K562 (cell line): ENCODE results near the gene PPCDC. TPM values are rescaled to one million over a fixed set of nuclear protein-coding genes. Genes with fewer than 3 reads are reported as not detected.

Experiments
- ETS2 ChIP-seq: IDR thresholded peaks from 2 replicates; pipeline ENCODE4 v1.6.1; 2016; ENCODE audit warnings: borderline replicate concordance, missing genetic modification characterization, mild to moderate bottlenecking, moderate library complexity, missing compliant biosample characterization; ENCODE audit not compliant: poor library complexity, severe bottlenecking
- FOS ChIP-seq: IDR thresholded peaks from 3 replicates; pipeline ENCODE4 v1.6.1; 2011; ENCODE audit not compliant: insufficient read length; ENCODE audit errors: extremely low read depth
- NRF1 ChIP-seq, 2 experiments: fragments of 450-650 bp; IDR thresholded peaks in 1 of 2; conservative IDR thresholded peaks in 1 of 2; 2 replicates each; pipeline ENCODE4 v1.6.1; 2014; ENCODE audit warnings: mild to moderate bottlenecking in 2 of 2
- POLR2H ChIP-seq: IDR thresholded peaks from 2 replicates; pipeline ENCODE4 v1.6.1; 2016; ENCODE audit warnings: missing genetic modification characterization, low read depth, mild to moderate bottlenecking, control low read depth, missing compliant biosample characterization, moderate library complexity
- RFX5 ChIP-seq: IDR thresholded peaks from 2 replicates; pipeline ENCODE4 v1.6.1; 2011; ENCODE audit warnings: low read depth, mild to moderate bottlenecking, improper control_type of control experiment, low read length
- SMARCB1 ChIP-seq: IDR thresholded peaks from 2 replicates; pipeline ENCODE4 v1.6.1; 2011; ENCODE audit warnings: improper control_type of control experiment, low read depth; ENCODE audit not compliant: insufficient read length
- SOX6 ChIP-seq: fragments of 450-650 bp; IDR thresholded peaks from 2 replicates; pipeline ENCODE4 v1.6.1; 2014; ENCODE audit warnings: mild to moderate bottlenecking
- TAF9B ChIP-seq: fragments of 450-650 bp; IDR thresholded peaks from 2 replicates; pipeline ENCODE4 v1.6.1; 2018; ENCODE audit warnings: mild to moderate bottlenecking; ENCODE audit not compliant: partially characterized antibody
- ZNF224 ChIP-seq: sonication (generic); formaldehyde crosslinking; IDR thresholded peaks from 2 replicates; pipeline ENCODE4 v1.8.0; 2022; ENCODE audit warnings: mild to moderate bottlenecking, missing genetic modification reagents
- polyA plus RNA-seq, 8 experiments: library from polyadenylated mRNA; depleted of rRNA in 4 of 8; stranded (reverse) in 5 of 8; unstranded in 3 of 8; fragments of >200 nt; fragmentation: Nextera tagmentation in 2 of 8; fragmentation: Illumina TruSeq in 1 of 8; extraction: Ambion mirVana in 2 of 8; extraction: Trizol in 1 of 8; gene quantifications; 2 replicates each; pipeline versions ENCODE4 v1.2.1 to v1.2.3, GENCODE V29; 2011 to 2014; ENCODE audit warnings: inconsistent platforms in 1 of 8, missing spikeins in 1 of 8
- total RNA-seq, 7 experiments: library from RNA; depleted of rRNA in 6 of 7; stranded (reverse); fragments of >200 nt in 6 of 7; fragmentation: Illumina TruSeq in 2 of 7; extraction: Trizol in 2 of 7; gene quantifications; 2 replicates each; pipeline versions ENCODE4 v1.2.1 to v1.2.3, GENCODE V29; 2011 to 2021; ENCODE audit warnings: low replicate concordance in 1 of 7
- TF ChIP-seq, protein P1 (sequence below), 2 experiments: IDR thresholded peaks; 2 replicates each; pipeline ENCODE4 v1.6.1; 2011; ENCODE audit warnings: borderline replicate concordance in 1 of 2, control low read depth in 1 of 2, low read depth in 1 of 2, low read length in 1 of 2, mild to moderate bottlenecking in 1 of 2, mixed read lengths in 1 of 2, moderate library complexity in 1 of 2; ENCODE audit not compliant: insufficient read depth in 1 of 2, insufficient read length in 1 of 2, poor library complexity in 1 of 2, severe bottlenecking in 1 of 2; ENCODE audit errors: extremely low read depth in 1 of 2
- TF ChIP-seq, protein P2 (sequence below): sonication (generic); formaldehyde crosslinking; IDR thresholded peaks from 2 replicates; pipeline ENCODE4 v1.8.0; 2023; ENCODE audit warnings: missing genetic modification reagents, mild to moderate bottlenecking, borderline replicate concordance
- TF ChIP-seq, protein P3 (sequence below): fragments of 250-450 bp; sonication (Bioruptor Pico); IDR thresholded peaks from 2 replicates; pipeline ENCODE4 v1.8.0; 2022; ENCODE audit warnings: inconsistent platforms

The PPCDC gene
- total and polyA plus RNA-seq, 9 of the 15 experiments (the other 6 are each of a cell fraction or from before 2014, with no cell fraction given): 10.9 to 53.6 (median 16.7) TPM

DNA sequence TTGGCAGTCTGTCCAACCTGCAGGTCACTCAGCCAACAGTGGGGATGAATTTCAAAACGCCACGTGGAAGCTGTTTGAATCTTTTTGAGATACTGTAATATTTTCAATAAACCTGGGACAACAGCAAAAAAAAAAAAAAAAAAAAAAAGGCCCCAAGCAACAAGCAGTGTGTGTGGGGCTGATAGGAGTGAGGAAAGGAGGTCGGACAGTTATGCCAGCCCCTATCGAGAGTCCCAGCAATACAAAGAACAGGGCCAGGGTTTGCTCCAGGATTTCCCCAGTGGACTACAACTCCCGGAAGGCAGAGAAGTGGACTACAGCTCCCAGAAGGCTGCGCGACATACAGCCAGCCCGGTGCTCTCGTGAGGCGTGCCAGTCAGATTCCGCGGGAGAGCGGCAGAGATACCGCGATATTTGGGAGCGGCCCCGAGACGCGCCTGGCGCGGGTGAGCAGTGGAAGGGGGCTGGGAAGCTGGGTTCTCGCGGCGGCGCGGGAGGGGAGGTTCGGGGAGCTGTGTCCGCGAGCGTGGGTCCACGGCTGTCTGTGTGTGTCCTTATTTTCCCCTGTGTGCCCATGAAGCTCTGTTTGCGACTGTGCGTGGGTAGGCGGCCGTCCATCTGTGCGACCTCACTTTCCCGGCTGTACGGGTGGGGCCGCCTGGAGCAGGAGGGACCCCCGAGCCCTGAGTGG is at the start of gene PPCDC (continued):
- TF ChIP-seq, protein P1, sequence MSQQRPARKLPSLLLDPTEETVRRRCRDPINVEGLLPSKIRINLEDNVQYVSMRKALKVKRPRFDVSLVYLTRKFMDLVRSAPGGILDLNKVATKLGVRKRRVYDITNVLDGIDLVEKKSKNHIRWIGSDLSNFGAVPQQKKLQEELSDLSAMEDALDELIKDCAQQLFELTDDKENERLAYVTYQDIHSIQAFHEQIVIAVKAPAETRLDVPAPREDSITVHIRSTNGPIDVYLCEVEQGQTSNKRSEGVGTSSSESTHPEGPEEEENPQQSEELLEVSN (IDR thresholded peaks at IDR 0.05; ENCODE audit: borderline replicate concordance in 1 of 2, extremely low read depth in 1 of 2, insufficient read depth in 1 of 2, insufficient read length in 1 of 2, low read depth in 1 of 2, low read length in 1 of 2, poor library complexity in 1 of 2, severe bottlenecking in 1 of 2): peak; percentile 61 to 69
- TF ChIP-seq RFX5 (no peak), TAF9B (peak; percentile 78), FOS (no peak), SOX6 (peak; percentile 15; the same call in 1 of the 2 replicates), ETS2 (tag) (no peak), POLR2H (peak; percentile 86), ZNF224 (CRISPR knock-in tag) (no peak), NRF1 (conservative IDR thresholded peaks at IDR 0.05 in 1 of 2, IDR thresholded peaks at IDR 0.05 in 1 of 2) (peak; percentile 87 to 89), SMARCB1 (no peak)
- TF ChIP-seq, protein P2, sequence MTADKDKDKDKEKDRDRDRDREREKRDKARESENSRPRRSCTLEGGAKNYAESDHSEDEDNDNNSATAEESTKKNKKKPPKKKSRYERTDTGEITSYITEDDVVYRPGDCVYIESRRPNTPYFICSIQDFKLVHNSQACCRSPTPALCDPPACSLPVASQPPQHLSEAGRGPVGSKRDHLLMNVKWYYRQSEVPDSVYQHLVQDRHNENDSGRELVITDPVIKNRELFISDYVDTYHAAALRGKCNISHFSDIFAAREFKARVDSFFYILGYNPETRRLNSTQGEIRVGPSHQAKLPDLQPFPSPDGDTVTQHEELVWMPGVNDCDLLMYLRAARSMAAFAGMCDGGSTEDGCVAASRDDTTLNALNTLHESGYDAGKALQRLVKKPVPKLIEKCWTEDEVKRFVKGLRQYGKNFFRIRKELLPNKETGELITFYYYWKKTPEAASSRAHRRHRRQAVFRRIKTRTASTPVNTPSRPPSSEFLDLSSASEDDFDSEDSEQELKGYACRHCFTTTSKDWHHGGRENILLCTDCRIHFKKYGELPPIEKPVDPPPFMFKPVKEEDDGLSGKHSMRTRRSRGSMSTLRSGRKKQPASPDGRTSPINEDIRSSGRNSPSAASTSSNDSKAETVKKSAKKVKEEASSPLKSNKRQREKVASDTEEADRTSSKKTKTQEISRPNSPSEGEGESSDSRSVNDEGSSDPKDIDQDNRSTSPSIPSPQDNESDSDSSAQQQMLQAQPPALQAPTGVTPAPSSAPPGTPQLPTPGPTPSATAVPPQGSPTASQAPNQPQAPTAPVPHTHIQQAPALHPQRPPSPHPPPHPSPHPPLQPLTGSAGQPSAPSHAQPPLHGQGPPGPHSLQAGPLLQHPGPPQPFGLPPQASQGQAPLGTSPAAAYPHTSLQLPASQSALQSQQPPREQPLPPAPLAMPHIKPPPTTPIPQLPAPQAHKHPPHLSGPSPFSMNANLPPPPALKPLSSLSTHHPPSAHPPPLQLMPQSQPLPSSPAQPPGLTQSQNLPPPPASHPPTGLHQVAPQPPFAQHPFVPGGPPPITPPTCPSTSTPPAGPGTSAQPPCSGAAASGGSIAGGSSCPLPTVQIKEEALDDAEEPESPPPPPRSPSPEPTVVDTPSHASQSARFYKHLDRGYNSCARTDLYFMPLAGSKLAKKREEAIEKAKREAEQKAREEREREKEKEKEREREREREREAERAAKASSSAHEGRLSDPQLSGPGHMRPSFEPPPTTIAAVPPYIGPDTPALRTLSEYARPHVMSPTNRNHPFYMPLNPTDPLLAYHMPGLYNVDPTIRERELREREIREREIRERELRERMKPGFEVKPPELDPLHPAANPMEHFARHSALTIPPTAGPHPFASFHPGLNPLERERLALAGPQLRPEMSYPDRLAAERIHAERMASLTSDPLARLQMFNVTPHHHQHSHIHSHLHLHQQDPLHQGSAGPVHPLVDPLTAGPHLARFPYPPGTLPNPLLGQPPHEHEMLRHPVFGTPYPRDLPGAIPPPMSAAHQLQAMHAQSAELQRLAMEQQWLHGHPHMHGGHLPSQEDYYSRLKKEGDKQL (CRISPR knock-in tag): no peak
- TF ChIP-seq, protein P3, sequence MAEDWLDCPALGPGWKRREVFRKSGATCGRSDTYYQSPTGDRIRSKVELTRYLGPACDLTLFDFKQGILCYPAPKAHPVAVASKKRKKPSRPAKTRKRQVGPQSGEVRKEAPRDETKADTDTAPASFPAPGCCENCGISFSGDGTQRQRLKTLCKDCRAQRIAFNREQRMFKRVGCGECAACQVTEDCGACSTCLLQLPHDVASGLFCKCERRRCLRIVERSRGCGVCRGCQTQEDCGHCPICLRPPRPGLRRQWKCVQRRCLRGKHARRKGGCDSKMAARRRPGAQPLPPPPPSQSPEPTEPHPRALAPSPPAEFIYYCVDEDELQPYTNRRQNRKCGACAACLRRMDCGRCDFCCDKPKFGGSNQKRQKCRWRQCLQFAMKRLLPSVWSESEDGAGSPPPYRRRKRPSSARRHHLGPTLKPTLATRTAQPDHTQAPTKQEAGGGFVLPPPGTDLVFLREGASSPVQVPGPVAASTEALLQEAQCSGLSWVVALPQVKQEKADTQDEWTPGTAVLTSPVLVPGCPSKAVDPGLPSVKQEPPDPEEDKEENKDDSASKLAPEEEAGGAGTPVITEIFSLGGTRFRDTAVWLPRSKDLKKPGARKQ: no peak
